GM06990 (cell line): ENCODE measurements around the gene ANKLE1.

Experiments used
- DNase-seq: peaks from one replicate; pipeline ENCODE4 v3.0.0-alpha.2; 2011; ENCODE audit not compliant: insufficient read length; ENCODE audit errors: extremely low read depth
- H3K27me3 ChIP-seq: replicated peaks from 2 replicates; pipeline ENCODE4 v1.6.0; 2011; ENCODE audit warnings: low read length; ENCODE audit not compliant: control insufficient read depth, insufficient read depth
- H3K36me3 ChIP-seq: 2 replicates; pipeline ENCODE4 v1.5.1; 2011; ENCODE audit warnings: low read length; ENCODE audit not compliant: control insufficient read depth, insufficient read depth
- H3K4me3 ChIP-seq: replicated peaks from 2 replicates; pipeline ENCODE4 v1.5.1; 2011; ENCODE audit warnings: low read depth, mild to moderate bottlenecking, control low read depth, low read length
- CTCF ChIP-seq: IDR thresholded peaks from 2 replicates; pipeline ENCODE4 v1.5.1; 2011; ENCODE audit warnings: low read length, control low read depth, mild to moderate bottlenecking, inconsistent platforms; ENCODE audit not compliant: insufficient read depth, poor library complexity, severe bottlenecking

The ANKLE1 gene

GRCh38 chr19:17275441-17276175 is 6.1 kb upstream of the ANKLE1 start:
- Histone ChIP-seq H3K36me3 (peaks cover 22% of the 10 kb centered on the region), H3K27me3 (no peaks in the 10 kb centered on the region), H3K4me3 (no peak overlapping the region)
- no peak for DNase-seq
- TF ChIP-seq CTCF = no peak

GRCh38 chr19:17279436-17279835 is 2.3 kb upstream of the ANKLE1 start:
- no peak for DNase-seq
- Histone ChIP-seq H3K36me3 (peaks cover 20% of the 10 kb centered on the region), H3K4me3 (no peak overlapping the region), H3K27me3 (no peaks in the 10 kb centered on the region)
- no peak for TF ChIP-seq CTCF

DNA sequence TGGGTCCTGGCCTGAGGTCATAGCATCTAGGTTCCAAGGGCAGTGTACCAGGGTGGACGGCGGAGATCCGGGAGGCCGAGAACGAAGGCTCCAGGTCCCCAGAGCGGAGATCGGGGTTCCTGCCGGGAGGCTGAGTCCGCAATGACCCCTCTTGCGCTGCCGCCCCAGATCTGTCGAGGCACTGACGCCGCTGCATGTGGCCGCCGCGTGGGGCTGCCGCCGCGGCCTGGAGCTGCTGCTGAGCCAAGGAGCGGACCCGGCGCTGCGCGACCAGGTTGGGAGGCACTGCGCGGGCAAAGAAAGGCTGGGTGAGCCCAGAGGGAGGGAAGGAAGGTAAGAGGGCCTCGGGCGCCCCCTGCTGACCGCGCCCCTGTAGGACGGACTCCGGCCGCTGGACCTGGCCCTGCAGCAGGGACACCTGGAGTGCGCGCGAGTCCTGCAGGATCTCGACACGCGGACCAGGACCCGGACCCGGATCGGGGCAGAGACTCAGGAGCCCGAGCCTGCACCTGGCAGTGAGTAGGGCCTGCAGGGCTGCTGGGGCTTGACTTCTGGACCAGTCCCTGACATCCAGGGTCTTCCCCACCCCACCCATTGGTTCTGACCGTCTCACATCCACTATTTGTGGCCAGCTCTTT is 906 bp downstream of the ANKLE1 start:
- TF ChIP-seq CTCF = peak; percentile 94
- no peaks in the 10 kb centered on the region for H3K27me3 ChIP-seq
- peak; percentile 92 for DNase-seq
- peaks cover 13% of the 10 kb centered on the region for H3K36me3 ChIP-seq
- H3K4me3 ChIP-seq = peak overlapping the region; percentile 67

DNA sequence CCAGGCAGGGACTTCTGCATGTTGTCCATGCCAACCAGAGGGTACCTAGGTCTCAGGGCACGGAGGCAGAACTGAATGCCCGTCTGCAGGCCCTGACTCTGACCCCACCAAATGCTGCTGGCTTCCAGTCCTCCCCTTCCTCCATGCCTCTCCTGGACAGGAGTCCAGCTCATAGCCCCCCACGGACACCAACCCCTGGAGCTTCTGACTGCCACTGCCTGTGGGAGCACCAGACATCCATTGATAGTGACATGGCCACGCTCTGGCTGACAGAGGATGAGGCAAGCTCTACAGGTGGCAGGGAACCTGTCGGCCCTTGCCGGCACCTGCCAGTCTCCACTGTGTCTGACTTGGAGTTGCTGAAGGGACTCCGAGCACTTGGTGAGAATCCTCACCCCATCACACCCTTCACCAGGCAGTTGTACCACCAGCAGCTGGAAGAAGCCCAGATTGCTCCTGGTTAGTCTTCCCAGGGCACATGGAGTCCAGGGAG is 1.8 kb downstream of the ANKLE1 start:
- Histone ChIP-seq H3K4me3 (no peak overlapping the region), H3K27me3 (no peaks in the 10 kb centered on the region), H3K36me3 (peaks cover 13% of the 10 kb centered on the region)
- no peak for TF ChIP-seq CTCF
- DNase-seq = no peak

GRCh38 chr19:17285415-17286135 is 3.9 kb downstream of the ANKLE1 start:
- no peak for TF ChIP-seq CTCF
- Histone ChIP-seq H3K36me3 (peaks cover 11% of the 10 kb centered on the region), H3K27me3 (no peaks in the 10 kb centered on the region), H3K4me3 (no peak overlapping the region)
- DNase-seq = no peak
